Lower leg skin (tissue), 3 donors: ENCODE measurements around the gene NR4A1.

ENCODE experiments used
- CTCF ChIP-seq, 3 donors: fragments of 450-650 bp; IDR thresholded peaks; one replicate each; pipeline ENCODE4 v1.5.1; 2016; ENCODE audit warnings: antibody characterized with exemption in 3 of 3, mild to moderate bottlenecking in 3 of 3, moderate library complexity in 2 of 3
- POLR2A ChIP-seq, 2 donors: fragments of 450-650 bp; IDR thresholded peaks; one replicate each; pipeline ENCODE4 v1.6.1; 2016 to 2017; ENCODE audit warnings: antibody characterized with exemption in 2 of 2, mild to moderate bottlenecking in 1 of 2, moderate library complexity in 1 of 2

GRCh38 chr12:52082669-52082987 lies 31.4 kb downstream of the NR4A1 start:
- no peak for TF ChIP-seq CTCF (IDR thresholded peaks at IDR 0.05)
- no peak for TF ChIP-seq POLR2A (IDR thresholded peaks at IDR 0.05)
